HEK293 (cell line): ENCODE results near the gene BRD8.
A peak's percentile ranks its signal among the peaks of the same experiment; 100 is the strongest.

ENCODE experiments used
- CTCF ChIA-PET: fragments of 350-600 bp; formaldehyde crosslinking; extraction: SDS; loops from one replicate; lab custom pipeline; 2021; ENCODE audit warnings: antibody characterized with exemption; lab: Yijun Ruan, JAX
- POLR2A ChIA-PET: fragments of 300-600 bp; formaldehyde crosslinking; extraction: SDS; loops from one replicate; lab custom pipeline; 2020; ENCODE audit warnings: antibody characterized with exemption, inconsistent platforms; lab: Yijun Ruan, JAX
- H3K27ac ChIP-seq: fragments of 200-500 bp; sonication (Bioruptor generic); 2 replicates; pipeline ENCODE4 v1.5.1; 2014; ENCODE audit warnings: low read depth, low read length, control low read depth, inconsistent platforms; ENCODE audit errors: extremely low read depth
- H3K36me3 ChIP-seq, 2 experiments: fragments of 200-500 bp in 1 of 2; sonication (Bioruptor generic) in 1 of 2; 1 replicate in 1 of 2; 2 replicates in 1 of 2; pipeline ENCODE4 v1.5.1; 2014 to 2017; ENCODE audit warnings: inconsistent platforms in 2 of 2, low read length in 2 of 2; ENCODE audit not compliant: control insufficient read depth in 2 of 2, insufficient read depth in 1 of 2
- H3K4me1 ChIP-seq: fragments of 200-500 bp; sonication (Bioruptor generic); 2 replicates; pipeline ENCODE4 v1.5.1; 2014; ENCODE audit warnings: mild to moderate bottlenecking, low read length, inconsistent platforms; ENCODE audit not compliant: control insufficient read depth, insufficient read depth
- H3K4me3 ChIP-seq: 2 replicates; pipeline ENCODE4 v1.5.1; 2011; ENCODE audit warnings: low read depth, mild to moderate bottlenecking, control low read depth, low read length, moderate library complexity
- H3K9me3 ChIP-seq: fragments of 200-500 bp; sonication (Bioruptor generic); 2 replicates; pipeline ENCODE4 v1.5.1; 2014; ENCODE audit warnings: low read depth, low read length, inconsistent platforms; ENCODE audit not compliant: control insufficient read depth, insufficient read depth
- BCL6B ChIP-seq: fragments of 450-650 bp; formaldehyde crosslinking; IDR thresholded peaks from 2 replicates; pipeline ENCODE4 v1.5.1; 2017; ENCODE audit warnings: missing biosample characterization, missing genetic modification characterization
- EGR2 ChIP-seq: fragments of 450-650 bp; formaldehyde crosslinking; IDR thresholded peaks from 2 replicates; pipeline ENCODE4 v1.5.1; 2016; ENCODE audit warnings: low read depth, missing biosample characterization, missing genetic modification characterization
- GLIS1 ChIP-seq: fragments of 450-650 bp; formaldehyde crosslinking; IDR thresholded peaks from 2 replicates; pipeline ENCODE4 v1.5.1; 2016; ENCODE audit warnings: missing biosample characterization, missing genetic modification characterization
- OSR2 ChIP-seq: fragments of 450-650 bp; formaldehyde crosslinking; IDR thresholded peaks from 2 replicates; pipeline ENCODE4 v1.5.1; 2016; ENCODE audit warnings: missing biosample characterization, missing genetic modification characterization
- OVOL3 ChIP-seq: fragments of 450-650 bp; formaldehyde crosslinking; IDR thresholded peaks from 2 replicates; pipeline ENCODE4 v1.5.1; 2016; ENCODE audit warnings: missing biosample characterization, missing genetic modification characterization
- SP3 ChIP-seq: fragments of 450-650 bp; formaldehyde crosslinking; IDR thresholded peaks from 2 replicates; pipeline ENCODE4 v1.5.1; 2016; ENCODE audit warnings: missing biosample characterization, missing genetic modification characterization
- TCF7L2 ChIP-seq: IDR thresholded peaks from 2 replicates; pipeline ENCODE4 v1.6.1; 2011; ENCODE audit warnings: low read depth, mild to moderate bottlenecking, inconsistent platforms, low read length, moderate library complexity, borderline replicate concordance
- TRIM28 ChIP-seq: IDR thresholded peaks from 2 replicates; pipeline ENCODE4 v1.6.1; 2011; ENCODE audit warnings: low read length, control low read depth, borderline replicate concordance
- TSHZ1 ChIP-seq: fragments of 450-650 bp; formaldehyde crosslinking; IDR thresholded peaks from 2 replicates; pipeline ENCODE4 v1.5.1; 2016; ENCODE audit warnings: missing biosample characterization, missing genetic modification characterization, borderline replicate concordance
- ZBTB44 ChIP-seq: fragments of 450-650 bp; IDR thresholded peaks from 2 replicates; pipeline ENCODE4 v1.5.1; 2018; ENCODE audit warnings: missing biosample characterization, mild to moderate bottlenecking, missing genetic modification characterization
- ZFP41 ChIP-seq: fragments of 450-650 bp; formaldehyde crosslinking; IDR thresholded peaks from 2 replicates; pipeline ENCODE4 v1.5.1; 2016; ENCODE audit warnings: missing biosample characterization, missing genetic modification characterization, borderline replicate concordance
- ZNF10 ChIP-seq: fragments of 450-650 bp; formaldehyde crosslinking; IDR thresholded peaks from 2 replicates; pipeline ENCODE4 v1.5.1; 2017; ENCODE audit warnings: missing biosample characterization, missing genetic modification characterization
- ZNF112 ChIP-seq: fragments of 450-650 bp; formaldehyde crosslinking; IDR thresholded peaks from 2 replicates; pipeline ENCODE4 v1.5.0; 2017; ENCODE audit warnings: missing biosample characterization, missing genetic modification characterization
- ZNF155 ChIP-seq: fragments of 450-650 bp; formaldehyde crosslinking; IDR thresholded peaks from 2 replicates; pipeline ENCODE4 v1.5.1; 2016; ENCODE audit warnings: missing biosample characterization, missing genetic modification characterization
- ZNF175 ChIP-seq: fragments of 450-650 bp; formaldehyde crosslinking; IDR thresholded peaks from 2 replicates; pipeline ENCODE4 v1.5.1; 2016; ENCODE audit warnings: missing biosample characterization, missing genetic modification characterization
- ZNF280D ChIP-seq: fragments of 450-650 bp; formaldehyde crosslinking; IDR thresholded peaks from 2 replicates; pipeline ENCODE4 v1.5.1; 2016; ENCODE audit warnings: missing biosample characterization, missing genetic modification characterization
- ZNF423 ChIP-seq: fragments of 450-650 bp; formaldehyde crosslinking; IDR thresholded peaks from 2 replicates; pipeline ENCODE4 v1.5.1; 2016; ENCODE audit warnings: missing biosample characterization, missing genetic modification characterization
- ZNF510 ChIP-seq: fragments of 450-650 bp; formaldehyde crosslinking; IDR thresholded peaks from 2 replicates; pipeline ENCODE4 v1.5.1; 2018; ENCODE audit warnings: mild to moderate bottlenecking, missing genetic modification characterization, missing biosample characterization; ENCODE audit not compliant: insufficient replicate concordance
- ZNF514 ChIP-seq: fragments of 450-650 bp; formaldehyde crosslinking; IDR thresholded peaks from 2 replicates; pipeline ENCODE4 v1.5.1; 2016; ENCODE audit warnings: missing biosample characterization, missing genetic modification characterization
- ZNF707 ChIP-seq: fragments of 450-650 bp; formaldehyde crosslinking; IDR thresholded peaks from 2 replicates; pipeline ENCODE4 v1.5.1; 2016; ENCODE audit warnings: missing biosample characterization, missing genetic modification characterization
- ZSCAN18 ChIP-seq: fragments of 450-650 bp; formaldehyde crosslinking; IDR thresholded peaks from 2 replicates; pipeline ENCODE4 v1.5.1; 2016; ENCODE audit warnings: missing biosample characterization, missing genetic modification characterization
- TF ChIP-seq, protein P1 (sequence below): fragments of 450-650 bp; formaldehyde crosslinking; IDR thresholded peaks from 2 replicates; pipeline ENCODE4 v1.5.0; 2017; ENCODE audit warnings: missing biosample characterization, missing genetic modification characterization, borderline replicate concordance

The BRD8 gene

DNA sequence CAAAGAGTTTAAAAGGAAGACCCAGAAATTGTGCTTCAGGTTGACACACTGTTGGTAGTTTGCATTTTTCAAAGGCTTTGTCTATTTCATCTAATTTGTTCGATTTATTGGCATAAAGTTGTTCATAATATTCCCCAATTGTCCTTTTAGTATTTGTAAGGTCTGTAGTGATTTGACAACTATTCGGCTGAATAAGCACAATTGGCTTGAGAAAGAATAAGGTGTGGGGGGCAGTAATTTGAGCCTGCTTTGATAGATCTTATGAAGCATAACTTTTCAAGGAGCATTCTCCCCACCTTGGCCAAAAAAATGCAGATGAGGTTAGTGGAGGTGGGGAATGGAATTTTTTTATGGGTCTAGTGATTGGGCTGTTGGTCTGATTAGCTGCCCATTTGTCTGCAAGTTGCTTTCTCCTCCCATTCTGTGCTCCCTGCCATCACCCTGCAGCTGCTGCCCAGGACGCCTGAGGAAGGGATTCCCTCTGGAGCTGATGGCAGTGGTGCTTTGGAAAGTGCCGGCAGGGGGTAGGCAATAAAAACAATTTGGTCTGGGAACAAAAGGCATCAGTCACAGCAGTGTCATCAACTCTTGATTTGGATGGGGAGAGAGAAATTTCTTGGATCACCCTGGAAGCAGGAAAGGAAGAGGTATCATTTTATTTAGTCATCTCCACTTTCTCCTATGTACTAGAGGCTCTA lies 68.0 kb downstream of the BRD8 start:
- ChIA-PET CTCF (interaction anchor here (0.5 to 2.6 kb wide), 16 partner anchors 9 to 492 kb away, joined by 3 to 16 read pairs (median 3); partner anchors contain the start of genes KDM3B and WNT8A), POLR2A (interaction anchor here (0.9 to 1.3 kb wide), 2 partner anchors 356 to 357 kb away, joined by 3 to 6 read pairs; partner anchors contain the start of gene HNRNPA0)
- Histone ChIP-seq H3K4me3 (no peak overlapping the region), H3K27ac (peak overlapping the region; percentile 13; the same call in 1 of the 2 replicates), H3K4me1 (peaks cover 22% of the 10 kb centered on the region), H3K36me3 (no peaks in the 10 kb centered on the region), H3K9me3 (no peaks in the 10 kb centered on the region)
- TF ChIP-seq SP3 (tag by site-specific recombination): no peak
- no peak for TF ChIP-seq ZNF514 (tag by site-specific recombination)
- TF ChIP-seq ZSCAN18: no peak
- TF ChIP-seq, protein P1, sequence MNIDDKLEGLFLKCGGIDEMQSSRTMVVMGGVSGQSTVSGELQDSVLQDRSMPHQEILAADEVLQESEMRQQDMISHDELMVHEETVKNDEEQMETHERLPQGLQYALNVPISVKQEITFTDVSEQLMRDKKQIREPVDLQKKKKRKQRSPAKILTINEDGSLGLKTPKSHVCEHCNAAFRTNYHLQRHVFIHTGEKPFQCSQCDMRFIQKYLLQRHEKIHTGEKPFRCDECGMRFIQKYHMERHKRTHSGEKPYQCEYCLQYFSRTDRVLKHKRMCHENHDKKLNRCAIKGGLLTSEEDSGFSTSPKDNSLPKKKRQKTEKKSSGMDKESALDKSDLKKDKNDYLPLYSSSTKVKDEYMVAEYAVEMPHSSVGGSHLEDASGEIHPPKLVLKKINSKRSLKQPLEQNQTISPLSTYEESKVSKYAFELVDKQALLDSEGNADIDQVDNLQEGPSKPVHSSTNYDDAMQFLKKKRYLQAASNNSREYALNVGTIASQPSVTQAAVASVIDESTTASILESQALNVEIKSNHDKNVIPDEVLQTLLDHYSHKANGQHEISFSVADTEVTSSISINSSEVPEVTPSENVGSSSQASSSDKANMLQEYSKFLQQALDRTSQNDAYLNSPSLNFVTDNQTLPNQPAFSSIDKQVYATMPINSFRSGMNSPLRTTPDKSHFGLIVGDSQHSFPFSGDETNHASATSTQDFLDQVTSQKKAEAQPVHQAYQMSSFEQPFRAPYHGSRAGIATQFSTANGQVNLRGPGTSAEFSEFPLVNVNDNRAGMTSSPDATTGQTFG (tag by site-specific recombination): no peak
- TF ChIP-seq OSR2 (tag by site-specific recombination): peak; percentile 92
- TF ChIP-seq ZNF175 (tag by site-specific recombination): no peak
- no peak for TF ChIP-seq ZNF280D
- no peak for TF ChIP-seq TCF7L2
- no peak for TF ChIP-seq TRIM28
- TF ChIP-seq ZNF10 (tag by site-specific recombination): peak; percentile 76
- no peak for TF ChIP-seq ZNF112 (tag by site-specific recombination)
- TF ChIP-seq OVOL3 (tag by site-specific recombination): no peak
- peak; percentile 97 for TF ChIP-seq ZNF423 (tag by site-specific recombination)
- TF ChIP-seq ZFP41 (tag by site-specific recombination): no peak
- peak; percentile 55; the same call in 1 of the 2 replicates for TF ChIP-seq EGR2 (tag by site-specific recombination)
- no peak for TF ChIP-seq BCL6B (tag by site-specific recombination)
- no peak for TF ChIP-seq ZNF155
- TF ChIP-seq TSHZ1: peak; percentile 82; the same call in 1 of the 2 replicates
- no peak for TF ChIP-seq ZNF707 (tag by site-specific recombination)
- no peak for TF ChIP-seq ZNF510 (tag by site-specific recombination)
- TF ChIP-seq ZBTB44 (tag by site-specific recombination): 0 out of 2 replicates have a peak, but pooled peaks have one; percentile 58
- TF ChIP-seq GLIS1 (tag by site-specific recombination): peak; percentile 98
